ENCODE measurements around the gene RGS18. TPM values are rescaled to one million over a fixed set of nuclear protein-coding genes. Genes with fewer than 3 reads are reported as not detected.

Gene RGS18
- total RNA-seq, 1 donor from 2014 or later, result 0.71 TPM

DNA sequence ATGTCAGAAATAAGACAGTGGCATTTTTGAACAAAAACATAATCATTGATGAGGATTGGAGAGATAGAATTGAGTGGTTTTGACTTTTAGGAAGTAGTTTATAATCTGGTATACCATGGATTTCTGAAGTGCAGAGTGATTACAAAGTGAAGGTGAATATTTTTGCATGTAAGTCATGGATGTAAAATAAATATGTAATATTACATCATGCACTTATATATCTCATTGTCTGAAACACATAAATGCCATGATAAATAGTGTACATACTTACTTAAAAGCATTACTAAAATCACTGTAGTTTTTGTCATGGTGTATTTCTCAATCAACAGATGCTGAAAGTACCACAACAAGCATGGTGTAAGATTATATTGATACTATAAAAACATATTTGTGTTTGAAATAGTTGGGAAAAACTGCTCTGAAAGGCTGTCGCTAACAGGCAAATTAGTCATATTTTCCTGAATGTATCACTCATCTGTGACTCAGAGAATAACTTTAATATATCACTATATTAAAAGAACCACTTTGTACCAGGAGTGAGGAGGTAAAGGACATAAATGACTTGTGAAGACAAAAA lies 24.8 kb upstream of the RGS18 start:
- Histone ChIP-seq H3K4me3 (no peak overlapping the region), H3K9me3 (replicated peaks) (no peaks in the 10 kb centered on the region), H3K4me1 (no peaks in the 10 kb centered on the region), H3K27me3 (ENCODE audit: low read depth) (no peaks in the 10 kb centered on the region), H3K27ac (replicated peaks) (no peak overlapping the region), H3K36me3 (no peaks in the 10 kb centered on the region)
- DNase-seq, result no peak
- intact Hi-C loops (cut with micrococcal nuclease), result no loop called here
- TF ChIP-seq, protein P1, sequence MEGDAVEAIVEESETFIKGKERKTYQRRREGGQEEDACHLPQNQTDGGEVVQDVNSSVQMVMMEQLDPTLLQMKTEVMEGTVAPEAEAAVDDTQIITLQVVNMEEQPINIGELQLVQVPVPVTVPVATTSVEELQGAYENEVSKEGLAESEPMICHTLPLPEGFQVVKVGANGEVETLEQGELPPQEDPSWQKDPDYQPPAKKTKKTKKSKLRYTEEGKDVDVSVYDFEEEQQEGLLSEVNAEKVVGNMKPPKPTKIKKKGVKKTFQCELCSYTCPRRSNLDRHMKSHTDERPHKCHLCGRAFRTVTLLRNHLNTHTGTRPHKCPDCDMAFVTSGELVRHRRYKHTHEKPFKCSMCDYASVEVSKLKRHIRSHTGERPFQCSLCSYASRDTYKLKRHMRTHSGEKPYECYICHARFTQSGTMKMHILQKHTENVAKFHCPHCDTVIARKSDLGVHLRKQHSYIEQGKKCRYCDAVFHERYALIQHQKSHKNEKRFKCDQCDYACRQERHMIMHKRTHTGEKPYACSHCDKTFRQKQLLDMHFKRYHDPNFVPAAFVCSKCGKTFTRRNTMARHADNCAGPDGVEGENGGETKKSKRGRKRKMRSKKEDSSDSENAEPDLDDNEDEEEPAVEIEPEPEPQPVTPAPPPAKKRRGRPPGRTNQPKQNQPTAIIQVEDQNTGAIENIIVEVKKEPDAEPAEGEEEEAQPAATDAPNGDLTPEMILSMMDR (IDR thresholded peaks at IDR 0.05; ENCODE audit: borderline replicate concordance), result no peak

DNA sequence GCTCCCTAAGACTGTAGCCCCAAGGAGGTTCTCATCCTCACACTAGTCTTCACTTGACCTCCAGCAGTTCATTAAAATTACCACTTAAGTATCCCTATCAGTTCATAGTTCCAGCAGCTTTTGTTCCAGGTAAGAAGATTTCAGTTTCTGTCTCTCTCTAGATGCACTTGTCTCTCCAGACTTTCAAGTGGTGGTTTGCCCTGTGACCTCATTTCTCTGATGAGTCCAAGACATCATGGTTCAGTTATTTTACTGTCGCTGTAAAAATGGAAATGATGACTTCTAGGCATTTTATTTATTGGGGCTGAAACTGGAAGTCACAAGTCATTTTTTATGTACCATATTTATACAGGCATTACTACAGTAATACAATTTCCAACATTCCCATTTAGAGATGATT lies 17.9 kb upstream of the RGS18 start:
- H3K27ac ChIP-seq (replicated peaks), result no peak overlapping the region
- intact Hi-C loops (cut with micrococcal nuclease), result no loop called here
- H3K9me3 ChIP-seq (replicated peaks), result no peaks in the 10 kb centered on the region
- H3K36me3 ChIP-seq, result no peaks in the 10 kb centered on the region
- no peaks in the 10 kb centered on the region for H3K4me1 ChIP-seq
- TF ChIP-seq, protein P1 (IDR thresholded peaks at IDR 0.05; ENCODE audit: borderline replicate concordance), result no peak
- H3K4me3 ChIP-seq, result no peak overlapping the region
- DNase-seq, result no peak
- H3K27me3 ChIP-seq (ENCODE audit: low read depth), result no peaks in the 10 kb centered on the region

DNA sequence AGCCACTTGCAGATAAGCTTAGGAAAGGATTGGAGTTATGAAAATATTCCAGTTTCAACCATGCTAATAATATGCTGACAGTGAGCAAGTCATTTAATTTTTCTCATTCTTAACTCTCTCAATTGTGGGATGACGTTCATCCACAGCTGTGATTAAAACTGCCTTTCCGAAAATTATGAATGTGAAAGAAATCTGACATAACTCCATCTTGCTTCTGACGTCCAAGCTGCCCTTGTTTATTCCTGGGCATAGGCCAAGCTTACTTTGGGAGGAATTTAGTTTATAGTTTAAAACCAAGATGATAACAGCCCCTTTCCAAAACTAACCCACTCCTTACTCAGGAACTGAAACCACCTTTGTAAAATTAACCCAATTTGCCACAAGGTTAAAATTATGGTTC lies 11.0 kb upstream of the RGS18 start:
- peaks cover 13% of the 10 kb centered on the region for H3K9me3 ChIP-seq (replicated peaks)
- H3K27ac ChIP-seq (replicated peaks), result no peak overlapping the region
- no peaks in the 10 kb centered on the region for H3K4me1 ChIP-seq
- TF ChIP-seq, protein P1 (IDR thresholded peaks at IDR 0.05; ENCODE audit: borderline replicate concordance), result no peak
- H3K27me3 ChIP-seq (ENCODE audit: low read depth), result no peaks in the 10 kb centered on the region
- H3K4me3 ChIP-seq, result no peak overlapping the region
- intact Hi-C loops (cut with micrococcal nuclease), result no loop called here
- no peaks in the 10 kb centered on the region for H3K36me3 ChIP-seq
- no peak for DNase-seq

DNA sequence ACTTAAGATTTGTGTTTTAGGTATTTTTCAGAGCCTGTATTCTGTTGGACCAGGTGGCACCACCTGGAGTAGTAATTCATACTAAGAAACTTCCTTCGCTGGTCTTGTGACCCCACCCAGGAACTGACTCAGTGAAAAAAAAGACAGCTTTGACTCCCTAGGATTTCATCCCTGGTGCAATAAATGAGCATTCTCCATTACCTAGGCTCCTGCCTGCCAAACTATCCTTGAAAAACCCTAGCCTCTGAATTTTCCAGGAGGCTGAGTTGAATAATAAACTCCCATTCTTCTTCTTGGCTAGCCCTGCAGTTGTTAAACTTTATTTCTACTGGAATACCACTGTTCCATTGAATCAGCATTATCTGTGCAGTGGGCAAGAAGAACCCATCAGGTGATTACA lies 10.6 kb upstream of the RGS18 start:
- Histone ChIP-seq H3K36me3 (no peaks in the 10 kb centered on the region), H3K27ac (replicated peaks) (no peak overlapping the region), H3K27me3 (ENCODE audit: low read depth) (no peaks in the 10 kb centered on the region), H3K4me1 (no peaks in the 10 kb centered on the region), H3K4me3 (no peak overlapping the region), H3K9me3 (replicated peaks) (peaks cover 13% of the 10 kb centered on the region)
- DNase-seq, result no peak
- TF ChIP-seq, protein P1 (IDR thresholded peaks at IDR 0.05; ENCODE audit: borderline replicate concordance), result no peak
- intact Hi-C loops (cut with micrococcal nuclease), result no loop called here

DNA sequence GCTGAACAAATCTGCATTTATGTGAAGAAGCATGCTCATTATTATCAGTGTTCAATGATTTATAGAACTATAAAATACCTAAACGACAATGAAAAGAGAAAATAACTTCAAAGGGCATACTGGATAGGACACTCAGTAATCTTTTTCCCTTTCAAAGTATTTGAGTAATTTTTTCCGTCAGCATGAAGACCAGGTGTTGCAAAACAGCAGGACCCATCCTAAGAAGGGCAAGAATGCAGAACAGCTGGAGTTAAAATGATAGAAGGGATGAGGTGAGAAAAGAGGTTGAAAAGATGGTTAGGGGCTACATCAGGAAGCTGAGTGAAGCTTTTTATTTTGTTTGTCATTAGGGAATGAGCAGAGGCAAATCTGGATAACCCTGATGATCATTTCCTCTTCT lies 7.1 kb upstream of the RGS18 start:
- Histone ChIP-seq H3K27me3 (ENCODE audit: low read depth) (no peaks in the 10 kb centered on the region), H3K27ac (replicated peaks) (no peak overlapping the region), H3K9me3 (replicated peaks) (peaks cover 8% of the 10 kb centered on the region), H3K4me1 (no peaks in the 10 kb centered on the region), H3K4me3 (no peak overlapping the region), H3K36me3 (no peaks in the 10 kb centered on the region)
- no peak for DNase-seq
- intact Hi-C loops (cut with micrococcal nuclease), result no loop called here
- TF ChIP-seq, protein P1 (IDR thresholded peaks at IDR 0.05; ENCODE audit: borderline replicate concordance), result no peak

Data from left ventricle myocardium inferior (tissue), 1 donor.